ENCODE results near the gene STMN3.

The STMN3 gene

DNA sequence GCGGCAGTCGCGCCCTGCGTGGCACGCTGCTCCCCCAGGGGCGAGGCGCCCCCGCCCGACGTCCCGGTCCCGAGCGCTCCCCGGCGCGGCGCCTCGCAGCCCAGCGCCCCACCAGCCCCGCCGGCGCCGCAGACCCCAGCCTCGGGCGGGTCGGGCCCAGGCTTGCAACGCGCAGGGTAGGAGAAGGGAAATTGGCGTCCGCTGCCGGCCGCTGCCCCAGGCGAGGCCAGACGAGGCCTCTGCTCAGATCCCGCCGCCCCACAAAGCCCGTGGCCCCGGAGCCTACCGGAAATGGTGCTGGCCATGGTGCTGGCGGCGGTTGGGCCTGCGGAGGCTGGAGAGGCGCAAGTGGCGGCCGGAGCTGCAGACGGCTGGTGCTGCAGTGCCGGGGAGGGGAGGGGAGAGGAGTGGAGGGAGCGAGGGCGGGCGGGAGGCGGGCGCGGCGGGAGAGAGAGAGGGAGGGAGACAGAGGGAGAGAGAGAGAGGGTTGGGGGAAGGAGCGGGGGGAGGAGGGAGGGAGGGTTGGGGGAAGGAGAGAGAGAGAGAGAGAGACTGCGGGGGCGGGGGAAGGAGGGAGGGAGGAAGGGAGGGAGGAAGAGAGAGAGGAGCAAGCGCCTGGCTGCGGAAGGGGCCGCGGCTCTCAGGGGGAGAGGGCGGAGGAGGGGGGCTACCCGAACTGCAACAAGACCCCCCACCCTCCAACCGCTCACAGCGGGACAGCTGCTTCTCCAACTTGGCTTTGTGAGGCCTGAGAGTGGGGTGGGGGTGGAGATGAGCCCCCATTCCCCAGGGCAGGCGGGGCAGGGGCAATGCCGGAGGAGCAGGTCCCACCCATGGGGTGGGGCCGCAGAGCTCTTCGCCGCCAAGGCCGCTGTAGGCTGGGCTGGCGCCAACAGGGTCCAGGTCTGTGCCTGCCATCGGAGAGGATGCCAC is at the start of gene STMN3:
STMN3 (minus strand) TSS at position 384 of the 933 bp plus-strand sequence; CDS start at position 305, 79 bp downstream.
- peak within 1 kb of the TSS; percentile 60 for H3K4me3 ChIP-seq (ENCODE audit: low read depth, low read length)
- peak; percentile 84 for DNase-seq (ENCODE audit: low read depth)

DNA sequence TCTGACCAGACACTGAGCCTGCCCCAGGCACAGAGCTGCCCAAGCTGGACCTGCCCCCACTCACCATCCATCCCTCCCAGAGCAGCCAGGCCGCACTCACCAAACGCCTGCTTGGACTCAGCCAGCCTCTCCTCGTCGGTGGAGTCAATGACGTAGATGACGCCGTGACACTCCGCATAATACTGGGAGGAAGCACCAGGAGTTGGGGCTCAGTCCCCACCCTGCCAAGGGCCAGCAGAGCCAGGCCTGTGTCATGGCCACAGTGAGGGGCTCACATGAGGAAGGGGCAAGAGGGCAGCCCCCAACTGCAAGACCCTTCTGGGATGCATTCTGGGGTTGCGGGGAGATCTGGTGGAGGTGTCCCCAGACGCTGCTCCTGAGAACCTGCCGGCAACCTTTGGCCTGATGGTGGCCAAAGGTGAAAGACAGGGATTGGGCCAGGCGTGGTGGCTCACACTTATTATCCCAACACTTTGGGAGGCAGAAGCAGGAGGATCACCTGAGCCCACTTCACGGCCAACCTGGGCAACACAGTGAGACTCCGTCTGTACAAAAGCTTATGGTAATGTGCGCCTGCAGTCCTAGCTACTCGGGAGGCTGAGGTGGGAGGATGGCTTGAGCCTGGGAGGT is 48.9 kb upstream of the STMN3 start:
- DNase-seq (ENCODE audit: low read depth) = no peak

DNA sequence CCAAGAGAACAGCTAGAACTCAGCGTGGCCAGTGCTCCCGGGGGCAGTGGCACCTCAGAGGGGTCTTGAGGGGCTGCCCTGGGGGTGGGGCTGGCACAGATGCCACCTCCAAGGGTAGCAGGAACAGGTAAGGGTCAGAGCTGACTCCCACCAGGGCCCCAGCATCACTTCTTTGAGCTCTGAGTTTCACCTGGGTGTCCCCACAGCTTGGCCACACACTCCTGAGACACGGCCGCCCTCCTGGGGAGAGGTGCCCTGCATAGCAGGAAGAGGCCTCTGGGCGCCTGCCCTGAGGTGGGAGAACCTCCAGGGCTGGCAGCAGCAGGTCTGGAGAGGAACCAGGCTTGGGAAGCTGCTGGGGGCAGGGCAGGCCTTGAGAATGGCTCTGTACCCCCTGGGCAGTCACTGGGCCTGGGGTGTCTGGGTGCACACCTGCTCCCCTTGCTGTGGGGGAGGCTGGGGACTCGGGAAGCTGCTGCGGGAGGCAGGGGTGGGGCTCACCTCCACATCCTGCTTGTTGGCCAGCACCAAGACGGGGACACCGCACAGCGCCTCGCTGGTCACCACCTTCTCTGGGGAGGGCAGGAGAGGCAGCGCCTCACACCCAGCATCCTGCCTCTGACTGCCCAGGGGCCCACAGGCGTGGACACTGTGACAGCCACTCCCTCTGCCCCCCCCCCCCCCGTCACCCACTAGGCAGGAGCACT is 48.3 kb upstream of the STMN3 start:
- no peak for DNase-seq (ENCODE audit: low read depth)
- no peak overlapping the region for H3K4me3 ChIP-seq (ENCODE audit: low read depth, low read length)

More for the DNA sequence above, 48.9 kb upstream of the STMN3 start:
- H3K4me3 ChIP-seq (ENCODE audit: low read depth, low read length) = no peak overlapping the region

DNA sequence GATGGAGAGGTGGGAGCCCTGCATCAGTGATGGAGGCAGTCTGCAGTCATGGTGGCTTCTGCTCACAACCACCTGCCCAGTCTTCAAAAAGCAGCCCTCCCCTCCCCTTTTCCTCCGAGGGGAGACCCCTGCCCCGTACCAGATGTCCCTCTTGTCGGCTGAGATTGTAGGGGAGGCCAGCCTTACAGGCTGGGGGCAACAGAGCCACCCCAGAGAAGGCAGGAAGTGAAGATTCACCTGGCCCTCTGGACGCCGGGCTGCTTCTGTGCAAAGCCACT is 47.8 kb upstream of the STMN3 start:
- no peak for DNase-seq (ENCODE audit: low read depth)
- H3K4me3 ChIP-seq (ENCODE audit: low read depth, low read length) = no peak overlapping the region

DNA sequence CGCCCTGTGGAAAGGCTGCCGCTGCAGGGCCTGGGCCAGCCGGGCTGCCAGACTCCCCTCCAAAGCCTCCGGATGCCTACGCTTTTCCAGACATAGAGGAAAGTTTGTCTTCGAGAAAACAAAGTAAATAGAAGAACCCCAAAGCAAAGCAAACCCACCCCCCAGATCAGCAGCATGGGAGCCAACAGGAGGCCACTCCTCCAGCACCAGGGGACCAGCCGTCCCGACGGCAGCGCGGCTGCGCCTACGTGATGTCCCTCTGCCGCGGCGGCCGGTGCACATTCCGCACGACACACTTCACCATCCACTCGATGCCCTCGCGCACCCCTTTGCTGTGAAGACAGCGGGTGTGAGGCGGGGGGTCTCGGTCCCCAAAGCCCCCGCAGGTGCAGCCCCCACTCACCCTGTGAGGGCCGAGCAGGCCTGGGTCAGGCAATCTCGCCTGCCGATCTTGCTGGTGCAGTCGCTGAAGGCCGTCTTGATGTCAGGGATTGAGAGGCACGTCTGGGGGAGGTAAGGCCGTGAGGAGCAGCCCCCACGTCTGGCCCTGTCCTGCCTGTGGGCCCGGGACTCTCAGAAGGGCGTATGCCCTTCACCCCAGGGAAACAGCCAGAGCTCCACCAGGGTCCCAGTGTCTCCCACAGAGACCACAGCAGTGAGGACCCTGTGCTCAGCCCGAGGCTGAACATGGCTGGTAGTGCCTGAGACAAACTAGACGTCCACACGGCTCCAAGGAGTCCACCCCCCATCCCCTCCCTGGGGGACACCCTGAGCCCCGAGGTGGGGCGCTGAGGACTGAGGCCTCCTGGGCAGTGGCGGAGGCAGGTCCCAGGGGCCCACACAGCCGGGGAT is 47.2 kb upstream of the STMN3 start:
- no peak for DNase-seq (ENCODE audit: low read depth)
- no peak overlapping the region for H3K4me3 ChIP-seq (ENCODE audit: low read depth, low read length)

DNA sequence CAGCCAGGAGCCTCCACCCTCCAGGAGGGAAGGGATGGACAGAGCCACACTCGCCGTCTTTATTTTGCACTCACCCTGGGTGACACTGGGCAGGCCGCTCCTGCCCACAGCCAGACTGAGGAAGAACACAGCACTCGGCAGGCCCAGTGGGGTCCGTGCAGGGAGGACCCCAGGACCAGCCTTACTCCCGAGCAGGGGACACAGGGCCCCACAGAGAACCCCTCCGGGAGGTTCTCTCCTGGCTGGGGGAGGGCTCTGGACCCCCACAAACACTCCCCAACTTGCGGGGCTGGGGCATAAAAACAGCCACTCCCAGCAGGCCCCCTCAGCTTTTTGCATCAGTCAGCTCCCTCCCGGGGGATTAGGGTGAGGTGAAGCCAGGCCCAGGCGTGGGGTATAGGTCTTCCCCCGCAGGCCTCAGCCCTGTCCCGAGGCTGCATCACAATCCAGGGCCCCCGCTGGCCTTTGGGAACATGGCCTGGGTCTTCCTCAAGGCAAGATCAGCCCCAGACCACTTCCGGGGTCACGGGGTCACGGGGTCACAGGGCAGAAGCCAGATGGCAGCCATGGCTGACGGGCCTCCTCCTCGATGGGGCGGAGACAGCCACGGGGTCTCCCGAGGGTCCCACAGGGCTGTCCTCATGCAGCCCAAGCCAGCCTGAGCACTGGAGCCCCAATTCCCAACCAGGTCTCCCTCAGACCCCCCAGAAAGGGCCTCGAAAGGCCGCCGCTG is 46.4 kb upstream of the STMN3 start:
- no peak overlapping the region for H3K4me3 ChIP-seq (ENCODE audit: low read depth, low read length)

DNA sequence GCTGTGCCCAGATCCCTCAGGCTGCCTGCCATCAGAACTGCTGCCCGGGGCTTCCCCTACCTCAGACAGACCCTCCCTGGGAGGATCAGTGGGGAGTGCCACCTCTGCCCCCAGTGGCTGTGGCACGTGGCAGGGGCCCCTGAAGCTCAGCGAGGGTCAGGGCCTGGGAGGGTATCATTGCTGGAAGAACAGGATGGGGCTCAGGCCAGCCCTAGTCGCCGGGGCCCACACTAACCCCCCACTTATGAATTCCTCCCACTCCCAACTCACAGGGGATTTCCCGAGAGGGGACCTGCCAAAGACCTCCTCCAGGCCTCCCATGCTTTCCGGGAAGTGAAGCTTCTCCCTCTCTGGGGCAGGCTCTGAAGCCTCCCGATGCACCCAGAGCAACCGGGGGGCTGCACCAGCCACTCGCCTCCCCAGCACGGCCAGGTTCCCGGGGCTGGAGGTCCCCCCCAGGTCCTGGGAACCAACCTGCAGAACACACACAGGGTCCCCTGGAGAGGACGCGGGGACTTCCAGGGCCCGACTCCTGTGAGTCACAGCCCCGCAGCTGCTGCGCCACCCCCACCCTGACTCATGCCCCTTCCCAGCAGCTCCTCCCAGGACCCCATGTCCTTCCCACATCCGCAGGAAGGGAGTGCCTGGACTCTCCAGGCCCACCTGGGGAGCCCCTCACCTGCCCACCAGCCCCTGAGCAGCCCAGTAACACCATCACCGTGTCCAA is 45.7 kb upstream of the STMN3 start:
- peak; percentile 70 for DNase-seq (ENCODE audit: low read depth)

More for the DNA sequence above, 46.4 kb upstream of the STMN3 start:
- DNase-seq (ENCODE audit: low read depth) = no peak

DNA sequence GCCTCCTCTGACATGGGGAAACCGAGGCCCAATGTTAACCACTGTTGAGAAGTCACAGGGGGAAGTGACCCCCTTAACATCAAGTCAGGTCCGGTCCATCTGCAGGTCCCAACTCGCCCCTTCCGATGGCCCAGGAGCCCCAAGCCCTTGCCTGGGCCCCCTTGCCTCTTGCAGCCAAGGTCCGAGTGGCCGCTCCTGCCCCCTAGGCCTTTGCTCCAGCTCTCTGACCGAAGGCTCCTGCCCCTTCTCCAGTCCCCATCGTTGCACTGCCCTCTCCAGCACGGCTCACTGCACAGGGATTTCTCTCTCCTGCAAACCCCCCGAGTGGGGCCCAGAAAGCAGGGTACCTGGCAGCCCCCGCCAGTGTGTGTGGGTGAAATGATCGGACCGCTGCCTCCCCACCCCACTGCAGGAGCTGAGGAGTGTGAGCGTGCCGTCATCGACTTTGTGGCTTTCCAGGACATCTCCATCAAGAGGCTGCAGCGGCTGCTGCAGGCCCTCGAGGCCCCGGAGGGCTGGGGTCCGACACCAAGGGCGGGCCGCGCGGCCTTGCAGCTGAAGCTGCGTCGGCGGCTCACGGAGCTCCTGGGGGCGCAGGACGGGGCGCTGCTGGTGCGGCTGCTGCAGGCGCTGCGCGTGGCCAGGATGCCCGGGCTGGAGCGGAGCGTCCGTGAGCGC is 44.8 kb upstream of the STMN3 start:
- no peak for DNase-seq (ENCODE audit: low read depth)

More for the DNA sequence above, 45.7 kb upstream of the STMN3 start:
- no peak overlapping the region for H3K4me3 ChIP-seq (ENCODE audit: low read depth, low read length)

DNA sequence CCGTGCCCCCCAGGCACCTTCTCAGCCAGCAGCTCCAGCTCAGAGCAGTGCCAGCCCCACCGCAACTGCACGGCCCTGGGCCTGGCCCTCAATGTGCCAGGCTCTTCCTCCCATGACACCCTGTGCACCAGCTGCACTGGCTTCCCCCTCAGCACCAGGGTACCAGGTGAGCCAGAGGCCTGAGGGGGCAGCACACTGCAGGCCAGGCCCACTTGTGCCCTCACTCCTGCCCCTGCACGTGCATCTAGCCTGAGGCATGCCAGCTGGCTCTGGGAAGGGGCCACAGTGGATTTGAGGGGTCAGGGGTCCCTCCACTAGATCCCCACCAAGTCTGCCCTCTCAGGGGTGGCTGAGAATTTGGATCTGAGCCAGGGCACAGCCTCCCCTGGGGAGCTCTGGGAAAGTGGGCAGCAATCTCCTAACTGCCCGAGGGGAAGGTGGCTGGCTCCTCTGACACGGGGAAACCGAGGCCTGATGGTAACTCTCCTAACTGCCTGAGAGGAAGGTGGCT is 44.2 kb upstream of the STMN3 start:
- DNase-seq (ENCODE audit: low read depth) = no peak
- peak overlapping the region; percentile 42 for H3K4me3 ChIP-seq (ENCODE audit: low read depth, low read length)

More for the DNA sequence above, 44.8 kb upstream of the STMN3 start:
- no peak overlapping the region for H3K4me3 ChIP-seq (ENCODE audit: low read depth, low read length)

DNA sequence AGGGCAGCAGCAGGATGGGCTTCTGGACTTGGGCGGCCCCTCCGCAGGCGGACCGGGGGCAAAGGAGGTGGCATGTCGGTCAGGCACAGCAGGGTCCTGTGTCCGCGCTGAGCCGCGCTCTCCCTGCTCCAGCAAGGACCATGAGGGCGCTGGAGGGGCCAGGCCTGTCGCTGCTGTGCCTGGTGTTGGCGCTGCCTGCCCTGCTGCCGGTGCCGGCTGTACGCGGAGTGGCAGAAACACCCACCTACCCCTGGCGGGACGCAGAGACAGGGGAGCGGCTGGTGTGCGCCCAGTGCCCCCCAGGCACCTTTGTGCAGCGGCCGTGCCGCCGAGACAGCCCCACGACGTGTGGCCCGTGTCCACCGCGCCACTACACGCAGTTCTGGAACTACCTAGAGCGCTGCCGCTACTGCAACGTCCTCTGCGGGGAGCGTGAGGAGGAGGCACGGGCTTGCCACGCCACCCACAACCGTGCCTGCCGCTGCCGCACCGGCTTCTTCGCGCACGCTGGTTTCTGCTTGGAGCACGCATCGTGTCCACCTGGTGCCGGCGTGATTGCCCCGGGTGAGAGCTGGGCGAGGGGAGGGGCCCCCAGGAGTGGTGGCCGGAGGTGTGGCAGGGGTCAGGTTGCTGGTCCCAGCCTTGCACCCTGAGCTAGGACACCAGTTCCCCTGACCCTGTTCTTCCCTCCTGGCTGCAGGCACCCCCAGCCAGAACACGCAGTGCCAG is 43.6 kb upstream of the STMN3 start, which contains the start of gene TNFRSF6B:
TNFRSF6B (plus strand) TSS at position 25 of the 729 bp plus-strand sequence; CDS start at position 141, 116 bp downstream.
- peak within 1 kb of the TSS; percentile 42 for H3K4me3 ChIP-seq (ENCODE audit: low read depth, low read length)
- no peak for DNase-seq (ENCODE audit: low read depth)

DNA sequence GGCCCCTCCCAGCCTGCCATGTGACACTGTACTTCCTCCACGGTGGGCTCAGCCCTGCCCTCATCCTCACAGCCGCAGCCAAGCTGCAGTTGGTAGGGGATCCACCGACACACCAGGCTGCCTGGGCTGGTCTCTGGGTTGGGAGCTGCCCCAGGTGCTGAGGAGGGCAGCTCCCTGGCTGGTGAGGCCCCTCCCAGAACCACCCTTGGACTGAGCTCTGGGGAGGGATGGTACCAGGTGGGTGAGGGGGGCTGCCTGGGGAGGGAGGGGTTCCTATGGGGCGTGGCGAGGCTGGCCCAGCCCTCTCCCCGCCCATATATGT is 43.0 kb upstream of the STMN3 start:
- peak overlapping the region; percentile 42 for H3K4me3 ChIP-seq (ENCODE audit: low read depth, low read length)
- no peak for DNase-seq (ENCODE audit: low read depth)

DNA sequence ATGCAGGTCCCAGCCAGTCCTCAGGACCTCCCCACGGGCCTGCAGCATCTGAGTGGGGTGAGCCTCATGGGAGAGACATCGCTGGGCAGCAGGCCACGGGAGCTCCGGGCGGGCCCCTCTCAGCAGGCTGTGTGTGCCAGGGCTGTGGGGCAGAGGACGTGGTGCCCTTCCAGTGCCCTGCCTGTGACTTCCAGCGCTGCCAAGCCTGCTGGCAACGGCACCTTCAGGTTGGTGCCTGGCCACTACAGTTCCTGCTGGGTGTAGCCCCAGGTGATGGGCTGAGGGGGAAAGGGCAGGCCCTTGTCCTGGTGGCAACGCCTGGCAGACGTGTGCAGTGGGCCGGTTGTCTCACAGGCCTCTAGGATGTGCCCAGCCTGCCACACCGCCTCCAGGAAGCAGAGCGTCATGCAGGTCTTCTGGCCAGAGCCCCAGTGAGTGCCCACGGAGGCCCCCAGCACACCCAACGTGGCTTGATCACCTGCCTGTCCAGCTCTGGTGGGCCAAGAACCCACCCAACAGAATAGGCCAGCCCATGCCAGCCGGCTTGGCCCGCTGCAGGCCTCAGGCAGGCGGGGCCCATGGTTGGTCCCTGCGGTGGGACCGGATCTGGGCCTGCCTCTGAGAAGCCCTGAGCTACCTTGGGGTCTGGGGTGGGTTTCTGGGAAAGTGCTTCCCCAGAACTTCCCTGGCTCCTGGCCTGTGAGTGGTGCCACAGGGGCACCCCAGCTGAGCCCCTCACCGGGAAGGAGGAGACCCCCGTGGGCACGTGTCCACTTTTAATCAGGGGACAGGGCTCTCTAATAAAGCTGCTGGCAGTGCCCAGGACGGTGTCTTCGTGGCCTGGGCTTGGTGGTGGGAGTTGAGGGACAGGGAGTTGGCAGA is 42.4 kb upstream of the STMN3 start:
- DNase-seq (ENCODE audit: low read depth) = no peak
- H3K4me3 ChIP-seq (ENCODE audit: low read depth, low read length) = no peak overlapping the region

DNA sequence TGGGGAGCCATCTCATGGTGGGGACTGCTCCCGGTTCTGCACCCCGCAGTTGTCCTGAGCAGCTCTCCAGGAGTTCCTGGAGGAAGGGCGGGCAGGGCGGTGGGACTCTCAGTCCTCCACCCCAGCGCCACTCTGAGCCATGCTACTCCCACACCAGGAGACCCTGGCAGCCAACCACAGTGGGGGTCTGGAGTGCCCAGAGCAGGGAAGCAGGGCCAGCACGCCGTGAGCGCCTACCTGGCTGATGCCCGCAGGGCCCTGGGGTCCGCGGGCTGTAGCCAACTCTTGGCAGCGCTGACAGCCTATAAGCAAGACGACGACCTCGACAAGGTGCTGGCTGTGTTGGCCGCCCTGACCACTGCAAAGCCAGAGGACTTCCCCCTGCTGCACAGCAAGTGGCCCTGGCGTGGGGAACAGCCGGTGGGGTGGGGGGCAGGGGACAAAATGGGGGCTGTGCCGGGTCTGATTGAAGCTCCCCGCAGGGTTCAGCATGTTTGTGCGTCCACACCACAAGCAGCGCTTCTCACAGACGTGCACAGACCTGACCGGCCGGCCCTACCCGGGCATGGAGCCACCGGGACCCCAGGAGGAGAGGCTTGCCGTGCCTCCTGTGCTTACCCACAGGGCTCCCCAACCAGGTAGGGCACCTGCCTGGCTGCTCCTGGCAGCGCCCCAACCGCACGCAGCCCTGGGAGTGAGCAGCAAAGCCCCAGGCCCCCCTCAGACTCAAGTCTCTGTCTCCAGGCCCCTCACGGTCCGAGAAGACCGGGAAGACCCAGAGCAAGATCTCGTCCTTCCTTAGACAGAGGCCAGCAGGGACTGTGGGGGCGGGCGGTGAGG is 41.6 kb upstream of the STMN3 start:
- no peak for DNase-seq (ENCODE audit: low read depth)
- H3K4me3 ChIP-seq (ENCODE audit: low read depth, low read length) = no peak overlapping the region

DNA sequence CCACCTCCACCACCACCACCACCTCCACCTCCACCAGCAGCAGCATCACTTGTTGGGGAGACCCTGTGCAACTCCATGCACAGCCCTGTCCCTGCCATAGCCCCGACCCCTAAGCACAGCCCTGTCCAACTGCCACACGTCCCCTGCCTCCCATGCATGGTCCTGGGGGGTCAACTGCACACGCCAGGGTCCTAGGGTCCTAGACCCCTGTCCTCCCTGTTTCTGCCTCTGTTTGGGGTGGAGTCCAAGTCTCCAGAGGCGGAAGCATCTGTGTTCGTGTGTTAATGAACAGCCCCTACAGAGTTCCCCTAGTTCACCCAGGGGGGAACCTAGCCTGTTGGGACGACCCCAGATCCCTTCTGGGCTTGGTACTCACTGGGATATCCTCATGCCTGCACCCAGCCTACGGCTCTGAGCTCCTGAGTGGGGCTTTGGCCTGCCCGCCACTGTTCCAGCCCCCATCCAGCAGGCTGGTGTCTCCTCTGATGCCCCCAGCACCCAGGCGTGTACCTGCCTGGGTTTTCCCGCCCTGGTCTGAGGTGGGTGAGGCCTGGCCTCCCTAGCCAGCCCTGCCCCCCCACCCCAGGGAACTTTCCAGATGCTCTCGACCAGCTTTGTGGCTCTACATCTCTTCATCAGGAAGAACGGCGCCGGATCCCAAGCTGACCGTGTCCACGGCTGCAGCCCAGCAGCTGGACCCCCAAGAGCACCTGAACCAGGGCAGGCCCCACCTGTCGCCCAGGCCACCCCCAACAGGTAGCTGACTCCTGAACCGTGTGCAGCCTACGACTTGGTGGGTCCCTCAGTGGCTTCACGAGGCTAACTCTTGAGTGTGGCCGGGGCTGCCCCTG is 40.7 kb upstream of the STMN3 start:
- H3K4me3 ChIP-seq (ENCODE audit: low read depth, low read length) = no peak overlapping the region
- no peak for DNase-seq (ENCODE audit: low read depth)
